K562 (cell line): ENCODE data around the gene C2orf69. TPM values are rescaled to one million over a fixed set of nuclear protein-coding genes. Genes with fewer than 3 reads are reported as not detected.

Experiments used
- BACH1 ChIP-seq: fragments of 200-800 bp; sonication (Bioruptor generic); IDR thresholded peaks from 2 replicates; pipeline ENCODE4 v1.6.1; 2016; ENCODE audit warnings: missing genetic modification characterization, missing compliant biosample characterization
- BDP1 ChIP-seq: IDR thresholded peaks from 3 replicates; pipeline ENCODE4 v1.6.1; 2011; ENCODE audit not compliant: insufficient read length, insufficient read depth
- CBFB ChIP-seq: sonication (generic); formaldehyde crosslinking; IDR thresholded peaks from 2 replicates; pipeline ENCODE4 v1.4.0; 2020; ENCODE audit warnings: mild to moderate bottlenecking, missing genetic modification reagents
- CBX5 ChIP-seq: IDR thresholded peaks from 2 replicates; pipeline ENCODE4 v1.6.1; 2014; ENCODE audit warnings: low read depth, borderline replicate concordance
- FOXJ3 ChIP-seq: sonication (generic); formaldehyde crosslinking; IDR thresholded peaks from 2 replicates; pipeline ENCODE4 v1.4.0; 2020; ENCODE audit warnings: mild to moderate bottlenecking, missing genetic modification reagents
- HMG20A ChIP-seq: fragments of 450-650 bp; formaldehyde crosslinking; conservative IDR thresholded peaks from 2 replicates; pipeline ENCODE4 v1.4.0; 2020; ENCODE audit warnings: mild to moderate bottlenecking, mixed read lengths
- KLF10 ChIP-seq: fragments of 250-450 bp; sonication (Bioruptor Pico); IDR thresholded peaks from 2 replicates; pipeline ENCODE4 v1.6.1; 2021; ENCODE audit warnings: matching md5 sums
- LCOR ChIP-seq: sonication (generic); formaldehyde crosslinking; IDR thresholded peaks from 2 replicates; pipeline ENCODE4 v1.8.0; 2022; ENCODE audit warnings: mild to moderate bottlenecking, missing genetic modification reagents
- MCM2 ChIP-seq: fragments of 450-650 bp; IDR thresholded peaks from 2 replicates; pipeline ENCODE4 v1.6.1; 2017; ENCODE audit warnings: low read depth, mild to moderate bottlenecking
- MECOM ChIP-seq: fragments of 250-450 bp; sonication (Bioruptor Pico); IDR thresholded peaks from 2 replicates; pipeline ENCODE4 v1.8.0; 2022; ENCODE audit warnings: inconsistent platforms
- NFRKB ChIP-seq: fragments of 450-650 bp; IDR thresholded peaks from 2 replicates; pipeline ENCODE4 v1.6.1; 2016; ENCODE audit warnings: low read depth
- NR3C1 ChIP-seq: sonication (generic); formaldehyde crosslinking; IDR thresholded peaks from 2 replicates; pipeline ENCODE4 v1.8.1; 2022; ENCODE audit warnings: missing genetic modification reagents
- POLR3G ChIP-seq: IDR thresholded peaks from 2 replicates; pipeline ENCODE4 v1.6.1; 2011; ENCODE audit not compliant: insufficient read length, insufficient replicate concordance; ENCODE audit errors: extremely low read depth
- SRF ChIP-seq, 2 experiments: fragments of 250-450, 450-650 bp in 1 of 2; sonication (Bioruptor Pico) in 1 of 2; sonication (generic) in 1 of 2; formaldehyde crosslinking; IDR thresholded peaks; 2 replicates each; pipeline versions ENCODE4 v1.5.0 to v1.5.1; 2020 to 2022; ENCODE audit warnings: mild to moderate bottlenecking in 1 of 2, missing genetic modification reagents in 1 of 2
- ZFP36 ChIP-seq: fragments of 150-350 bp; IDR thresholded peaks from 2 replicates; pipeline ENCODE4 v1.6.1; 2018; ENCODE audit warnings: low read length, low read depth; ENCODE audit not compliant: partially characterized antibody
- ZNF12 ChIP-seq: sonication (generic); formaldehyde crosslinking; IDR thresholded peaks from 2 replicates; pipeline ENCODE4 v1.4.0; 2020; ENCODE audit warnings: mild to moderate bottlenecking, missing genetic modification reagents
- ZNF143 ChIP-seq: sonication (generic); formaldehyde crosslinking; IDR thresholded peaks from 2 replicates; pipeline ENCODE4 v1.9.0; 2022; ENCODE audit warnings: mild to moderate bottlenecking, missing genetic modification reagents
- ZNF174 ChIP-seq: fragments of 250-450 bp; sonication (Bioruptor Pico); IDR thresholded peaks from 2 replicates; pipeline ENCODE4 v1.4.0; 2020; ENCODE audit warnings: mild to moderate bottlenecking
- ZNF561 ChIP-seq: fragments of 450-650 bp; formaldehyde crosslinking; conservative IDR thresholded peaks from 2 replicates; pipeline ENCODE4 v1.4.0; 2020; ENCODE audit warnings: mild to moderate bottlenecking, moderate library complexity
- ZNF785 ChIP-seq: fragments of 250-450 bp; sonication (Bioruptor Pico); IDR thresholded peaks from 2 replicates; pipeline ENCODE4 v1.4.0; 2020; ENCODE audit warnings: mild to moderate bottlenecking
- polyA plus RNA-seq, 8 experiments: library from polyadenylated mRNA; depleted of rRNA in 4 of 8; stranded (reverse) in 5 of 8; unstranded in 3 of 8; fragments of >200 nt; fragmentation: Nextera tagmentation in 2 of 8; fragmentation: Illumina TruSeq in 1 of 8; extraction: Ambion mirVana in 2 of 8; extraction: Trizol in 1 of 8; gene quantifications; 2 replicates each; pipeline versions ENCODE4 v1.2.1 to v1.2.3, GENCODE V29; 2011 to 2014; ENCODE audit warnings: inconsistent platforms in 1 of 8, missing spikeins in 1 of 8
- total RNA-seq, 7 experiments: library from RNA; depleted of rRNA in 6 of 7; stranded (reverse); fragments of >200 nt in 6 of 7; fragmentation: Illumina TruSeq in 2 of 7; extraction: Trizol in 2 of 7; gene quantifications; 2 replicates each; pipeline versions ENCODE4 v1.2.1 to v1.2.3, GENCODE V29; 2011 to 2021; ENCODE audit warnings: low replicate concordance in 1 of 7
- TF ChIP-seq, protein P1 (sequence below), 2 experiments: fragments of 450-650 bp in 1 of 2; sonication (generic) in 1 of 2; formaldehyde crosslinking in 1 of 2; IDR thresholded peaks in 1 of 2; conservative IDR thresholded peaks in 1 of 2; 2 replicates each; pipeline versions ENCODE4 v1.6.1 to v1.8.1; 2016 to 2023; ENCODE audit warnings: mild to moderate bottlenecking in 2 of 2, moderate library complexity in 2 of 2, inconsistent platforms in 1 of 2, missing genetic modification reagents in 1 of 2
- TF ChIP-seq, protein P2 (sequence below): fragments of 250-450 bp; sonication (Bioruptor Pico); IDR thresholded peaks from 2 replicates; pipeline ENCODE4 v1.8.0; 2021; ENCODE audit warnings: moderate library complexity, mild to moderate bottlenecking, inconsistent platforms
- TF ChIP-seq, protein P3 (sequence below): IDR thresholded peaks from 2 replicates; pipeline ENCODE4 v1.6.1; 2016; ENCODE audit warnings: missing genetic modification characterization, missing compliant biosample characterization
- TF ChIP-seq, protein P4 (sequence below): fragments of 250-450 bp; sonication (Bioruptor Pico); IDR thresholded peaks from 2 replicates; pipeline ENCODE4 v1.8.0; 2021; ENCODE audit warnings: mild to moderate bottlenecking, moderate library complexity
- TF ChIP-seq, protein P5 (sequence below): sonication (generic); formaldehyde crosslinking; IDR thresholded peaks from 2 replicates; pipeline ENCODE4 v1.8.1; 2023; ENCODE audit warnings: mild to moderate bottlenecking, missing genetic modification reagents

Gene C2orf69
- total and polyA plus RNA-seq, 9 of the 15 experiments (the other 6 are each of a cell fraction or from before 2014, with no cell fraction given) = 3.4 to 9.8 (median 5.7) TPM

DNA sequence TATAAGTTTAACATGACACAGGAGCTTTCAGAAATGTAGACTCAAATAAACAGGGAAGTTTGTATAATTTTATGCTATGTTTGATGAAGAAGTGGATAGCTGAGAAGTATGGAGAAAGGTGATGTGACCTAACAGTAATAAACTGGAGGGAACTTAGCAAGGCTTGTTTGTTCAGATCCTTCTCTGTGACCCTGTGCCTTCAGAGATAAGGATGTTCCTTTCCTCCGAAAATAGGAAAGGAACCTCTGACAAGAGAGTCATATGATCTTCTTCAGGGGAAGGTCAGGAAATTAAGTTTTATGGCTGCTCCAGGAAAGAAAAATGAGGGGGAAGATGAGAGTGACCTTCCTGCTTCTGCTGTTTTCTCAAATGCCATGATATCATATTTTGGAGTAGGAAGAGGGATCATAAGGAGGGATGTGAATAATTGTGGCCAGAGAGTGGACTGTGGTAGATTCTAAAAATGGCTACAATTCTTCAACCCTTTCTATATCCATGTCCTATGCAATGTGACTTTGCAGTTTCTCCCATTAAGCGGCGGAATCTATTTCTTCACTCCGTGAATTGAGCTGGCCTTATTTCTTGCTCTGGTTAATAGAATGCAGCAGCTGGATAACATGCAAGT is 8.5 kb upstream of the C2orf69 start (continued):
- TF ChIP-seq SRF (CRISPR knock-in tag; IDR thresholded peaks at IDR 0.05) (no peak), ZNF174 (CRISPR knock-in tag) (no peak), CBFB (CRISPR knock-in tag) (no peak), ZNF12 (no peak), ZNF561 (CRISPR knock-in tag) (no peak), KLF10 (no peak), ZNF143 (CRISPR knock-in tag) (no peak), ZNF785 (CRISPR knock-in tag) (no peak), MECOM (peak; percentile 68; the same call in 1 of the 2 replicates), HMG20A (no peak), BACH1 (tag) (no peak), BDP1 (no peak), ZFP36 (no peak), NR3C1 (CRISPR knock-in tag) (no peak), MCM2 (no peak), CBX5 (no peak), POLR3G (no peak), LCOR (CRISPR knock-in tag) (no peak), NFRKB (no peak), FOXJ3 (CRISPR knock-in tag) (no peak)
- TF ChIP-seq, protein P1, sequence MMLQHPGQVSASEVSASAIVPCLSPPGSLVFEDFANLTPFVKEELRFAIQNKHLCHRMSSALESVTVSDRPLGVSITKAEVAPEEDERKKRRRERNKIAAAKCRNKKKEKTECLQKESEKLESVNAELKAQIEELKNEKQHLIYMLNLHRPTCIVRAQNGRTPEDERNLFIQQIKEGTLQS (IDR thresholded peaks at IDR 0.05) = no peak
- TF ChIP-seq, protein P1 (CRISPR knock-in tag; conservative IDR thresholded peaks at IDR 0.05) = no peak
- TF ChIP-seq, protein P2, sequence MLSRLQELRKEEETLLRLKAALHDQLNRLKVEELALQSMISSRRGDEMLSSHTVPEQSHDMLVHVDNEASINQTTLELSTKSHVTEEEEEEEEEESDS (CRISPR knock-in tag) = no peak
- TF ChIP-seq, protein P3, sequence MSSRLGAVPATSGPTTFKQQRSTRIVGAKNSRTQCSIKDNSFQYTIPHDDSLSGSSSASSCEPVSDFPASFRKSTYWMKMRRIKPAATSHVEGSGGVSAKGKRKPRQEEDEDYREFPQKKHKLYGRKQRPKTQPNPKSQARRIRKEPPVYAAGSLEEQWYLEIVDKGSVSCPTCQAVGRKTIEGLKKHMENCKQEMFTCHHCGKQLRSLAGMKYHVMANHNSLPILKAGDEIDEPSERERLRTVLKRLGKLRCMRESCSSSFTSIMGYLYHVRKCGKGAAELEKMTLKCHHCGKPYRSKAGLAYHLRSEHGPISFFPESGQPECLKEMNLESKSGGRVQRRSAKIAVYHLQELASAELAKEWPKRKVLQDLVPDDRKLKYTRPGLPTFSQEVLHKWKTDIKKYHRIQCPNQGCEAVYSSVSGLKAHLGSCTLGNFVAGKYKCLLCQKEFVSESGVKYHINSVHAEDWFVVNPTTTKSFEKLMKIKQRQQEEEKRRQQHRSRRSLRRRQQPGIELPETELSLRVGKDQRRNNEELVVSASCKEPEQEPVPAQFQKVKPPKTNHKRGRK (tag) = no peak
- TF ChIP-seq, protein P4, sequence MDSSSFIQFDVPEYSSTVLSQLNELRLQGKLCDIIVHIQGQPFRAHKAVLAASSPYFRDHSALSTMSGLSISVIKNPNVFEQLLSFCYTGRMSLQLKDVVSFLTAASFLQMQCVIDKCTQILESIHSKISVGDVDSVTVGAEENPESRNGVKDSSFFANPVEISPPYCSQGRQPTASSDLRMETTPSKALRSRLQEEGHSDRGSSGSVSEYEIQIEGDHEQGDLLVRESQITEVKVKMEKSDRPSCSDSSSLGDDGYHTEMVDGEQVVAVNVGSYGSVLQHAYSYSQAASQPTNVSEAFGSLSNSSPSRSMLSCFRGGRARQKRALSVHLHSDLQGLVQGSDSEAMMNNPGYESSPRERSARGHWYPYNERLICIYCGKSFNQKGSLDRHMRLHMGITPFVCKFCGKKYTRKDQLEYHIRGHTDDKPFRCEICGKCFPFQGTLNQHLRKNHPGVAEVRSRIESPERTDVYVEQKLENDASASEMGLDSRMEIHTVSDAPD (CRISPR knock-in tag) = no peak
- TF ChIP-seq, protein P5, sequence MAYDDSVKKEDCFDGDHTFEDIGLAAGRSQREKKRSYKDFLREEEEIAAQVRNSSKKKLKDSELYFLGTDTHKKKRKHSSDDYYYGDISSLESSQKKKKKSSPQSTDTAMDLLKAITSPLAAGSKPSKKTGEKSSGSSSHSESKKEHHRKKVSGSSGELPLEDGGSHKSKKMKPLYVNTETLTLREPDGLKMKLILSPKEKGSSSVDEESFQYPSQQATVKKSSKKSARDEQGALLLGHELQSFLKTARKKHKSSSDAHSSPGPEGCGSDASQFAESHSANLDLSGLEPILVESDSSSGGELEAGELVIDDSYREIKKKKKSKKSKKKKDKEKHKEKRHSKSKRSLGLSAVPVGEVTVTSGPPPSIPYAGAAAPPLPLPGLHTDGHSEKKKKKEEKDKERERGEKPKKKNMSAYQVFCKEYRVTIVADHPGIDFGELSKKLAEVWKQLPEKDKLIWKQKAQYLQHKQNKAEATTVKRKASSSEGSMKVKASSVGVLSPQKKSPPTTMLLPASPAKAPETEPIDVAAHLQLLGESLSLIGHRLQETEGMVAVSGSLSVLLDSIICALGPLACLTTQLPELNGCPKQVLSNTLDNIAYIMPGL (CRISPR knock-in tag) = no peak
